ENCODE results near the gene PIP4K2A.

DNA sequence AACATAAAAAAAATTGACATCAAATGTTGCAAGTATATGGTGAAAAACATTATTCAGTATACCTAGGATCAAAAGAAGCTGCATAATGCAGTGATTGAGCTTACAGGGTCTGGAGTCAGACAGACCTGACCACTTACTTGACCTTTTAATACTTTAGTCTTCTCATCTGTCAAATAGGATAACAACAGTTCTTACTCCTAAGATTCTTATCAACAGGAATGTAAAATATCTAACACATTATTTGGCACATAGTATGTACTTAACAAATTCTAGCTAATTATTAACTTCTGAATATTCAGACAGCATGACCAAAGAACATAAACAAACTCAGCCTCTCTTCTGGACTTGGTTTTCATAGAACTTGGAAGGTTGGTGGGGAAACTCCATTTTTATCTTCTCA, 45.6 kb upstream of the PIP4K2A start:
- no peak for TF ChIP-seq CTCF (IDR thresholded peaks at IDR 0.05)
- TF ChIP-seq POLR2A (IDR thresholded peaks at IDR 0.05) = no peak
